ENCODE measurements around the gene SH3RF3.

Gene SH3RF3

DNA sequence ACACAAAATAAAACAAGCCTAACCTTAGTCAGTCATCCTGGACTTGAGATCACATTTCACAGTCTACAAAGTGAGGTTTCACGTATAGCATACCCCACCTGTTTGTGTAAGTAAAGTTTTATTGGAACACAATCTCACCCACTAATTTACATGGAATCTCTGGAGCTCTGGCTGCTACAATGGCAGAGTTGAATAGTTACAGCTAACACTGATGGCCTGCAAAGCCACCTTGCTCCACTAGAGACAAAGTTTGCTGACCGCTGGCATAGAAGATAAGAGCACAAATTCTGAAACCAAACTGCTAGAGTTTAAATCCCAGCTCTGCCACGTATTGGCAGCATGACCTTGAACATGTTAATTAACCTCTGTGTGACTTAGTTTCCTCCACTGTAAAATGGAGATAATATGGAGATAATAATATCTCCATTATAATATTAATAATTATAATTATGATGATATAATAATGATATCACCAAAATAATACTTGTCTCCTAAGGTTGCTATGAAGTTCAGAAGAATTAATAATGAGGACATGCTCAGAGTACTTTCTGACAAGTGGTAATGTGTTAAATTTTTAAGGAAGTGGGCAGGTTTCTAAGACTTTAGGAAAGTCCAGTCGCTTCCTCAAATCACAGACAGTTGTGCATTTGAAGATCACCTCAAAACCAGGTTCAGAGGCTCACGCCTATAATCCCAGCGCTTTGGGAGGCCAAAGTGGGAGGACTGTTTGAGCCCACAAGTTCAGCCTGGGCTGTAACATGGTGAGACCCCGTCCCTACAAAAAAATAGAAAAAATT is 204.6 kb downstream of the SH3RF3 start:
- TF ChIP-seq, protein P1, sequence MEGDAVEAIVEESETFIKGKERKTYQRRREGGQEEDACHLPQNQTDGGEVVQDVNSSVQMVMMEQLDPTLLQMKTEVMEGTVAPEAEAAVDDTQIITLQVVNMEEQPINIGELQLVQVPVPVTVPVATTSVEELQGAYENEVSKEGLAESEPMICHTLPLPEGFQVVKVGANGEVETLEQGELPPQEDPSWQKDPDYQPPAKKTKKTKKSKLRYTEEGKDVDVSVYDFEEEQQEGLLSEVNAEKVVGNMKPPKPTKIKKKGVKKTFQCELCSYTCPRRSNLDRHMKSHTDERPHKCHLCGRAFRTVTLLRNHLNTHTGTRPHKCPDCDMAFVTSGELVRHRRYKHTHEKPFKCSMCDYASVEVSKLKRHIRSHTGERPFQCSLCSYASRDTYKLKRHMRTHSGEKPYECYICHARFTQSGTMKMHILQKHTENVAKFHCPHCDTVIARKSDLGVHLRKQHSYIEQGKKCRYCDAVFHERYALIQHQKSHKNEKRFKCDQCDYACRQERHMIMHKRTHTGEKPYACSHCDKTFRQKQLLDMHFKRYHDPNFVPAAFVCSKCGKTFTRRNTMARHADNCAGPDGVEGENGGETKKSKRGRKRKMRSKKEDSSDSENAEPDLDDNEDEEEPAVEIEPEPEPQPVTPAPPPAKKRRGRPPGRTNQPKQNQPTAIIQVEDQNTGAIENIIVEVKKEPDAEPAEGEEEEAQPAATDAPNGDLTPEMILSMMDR (conservative IDR thresholded peaks at IDR 0.05; ENCODE audit: low read depth, low read length) = peak; percentile 55
- no peak overlapping the region for H3K4me3 ChIP-seq (ENCODE audit: low read depth, low read length)
- DNase-seq (ENCODE audit: low read depth) = peak; percentile 34

GRCh38 chr2:109335631-109336176 is 206.7 kb downstream of the SH3RF3 start:
- H3K4me3 ChIP-seq (ENCODE audit: low read depth, low read length) = peak overlapping the region; percentile 21
- TF ChIP-seq, protein P1 (conservative IDR thresholded peaks at IDR 0.05; ENCODE audit: low read depth, low read length) = no peak
- DNase-seq (ENCODE audit: low read depth) = peak; percentile 74

DNA sequence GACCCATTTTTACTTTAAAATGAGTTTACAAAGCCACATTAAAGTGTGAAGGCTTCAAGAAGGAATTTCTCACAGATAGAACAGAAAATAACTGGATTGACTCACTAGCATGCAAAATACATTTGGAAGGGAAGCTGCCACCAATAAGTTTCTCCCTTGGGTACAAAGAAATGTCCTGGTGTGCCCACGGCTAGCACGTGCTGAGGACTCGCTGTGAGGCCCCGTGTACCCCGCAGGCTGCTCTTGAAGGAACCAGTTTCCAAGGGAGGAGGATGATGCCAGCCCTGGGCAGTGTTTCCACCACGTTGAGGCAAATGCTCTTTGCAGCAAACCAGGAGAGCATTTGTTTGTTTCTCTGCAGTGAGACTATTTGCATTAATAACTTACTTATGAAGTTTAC is 207.3 kb downstream of the SH3RF3 start:
- no peak for DNase-seq (ENCODE audit: low read depth)
- TF ChIP-seq, protein P1 (conservative IDR thresholded peaks at IDR 0.05; ENCODE audit: low read depth, low read length) = no peak
- H3K4me3 ChIP-seq (ENCODE audit: low read depth, low read length) = no peak overlapping the region

- TF ChIP-seq, protein P1 (conservative IDR thresholded peaks at IDR 0.05; ENCODE audit: low read depth, low read length) = no peak
- no peak for DNase-seq (ENCODE audit: low read depth)
Observed at GRCh38 chr2:109337221-109337620, 208.2 kb downstream of the SH3RF3 start.

GRCh38 chr2:109339519-109339966 is 210.5 kb downstream of the SH3RF3 start:
- peak; percentile 42 for DNase-seq (ENCODE audit: low read depth)
- TF ChIP-seq, protein P1 (conservative IDR thresholded peaks at IDR 0.05; ENCODE audit: low read depth, low read length) = no peak
- H3K4me3 ChIP-seq (ENCODE audit: low read depth, low read length) = no peak overlapping the region

More at GRCh38 chr2:109337221-109337620, 208.2 kb downstream of the SH3RF3 start:
- H3K4me3 ChIP-seq (ENCODE audit: low read depth, low read length) = no peak overlapping the region

- no peak overlapping the region for H3K4me3 ChIP-seq (ENCODE audit: low read depth, low read length)
- DNase-seq (ENCODE audit: low read depth) = no peak
- TF ChIP-seq, protein P1 (conservative IDR thresholded peaks at IDR 0.05; ENCODE audit: low read depth, low read length) = no peak
Observed at GRCh38 chr2:109340381-109340780, 211.4 kb downstream of the SH3RF3 start.
